ENCODE data around the gene DTNBP1.
A peak's percentile ranks its signal among the peaks of the same experiment; 100 is the strongest.

The DTNBP1 gene

DNA sequence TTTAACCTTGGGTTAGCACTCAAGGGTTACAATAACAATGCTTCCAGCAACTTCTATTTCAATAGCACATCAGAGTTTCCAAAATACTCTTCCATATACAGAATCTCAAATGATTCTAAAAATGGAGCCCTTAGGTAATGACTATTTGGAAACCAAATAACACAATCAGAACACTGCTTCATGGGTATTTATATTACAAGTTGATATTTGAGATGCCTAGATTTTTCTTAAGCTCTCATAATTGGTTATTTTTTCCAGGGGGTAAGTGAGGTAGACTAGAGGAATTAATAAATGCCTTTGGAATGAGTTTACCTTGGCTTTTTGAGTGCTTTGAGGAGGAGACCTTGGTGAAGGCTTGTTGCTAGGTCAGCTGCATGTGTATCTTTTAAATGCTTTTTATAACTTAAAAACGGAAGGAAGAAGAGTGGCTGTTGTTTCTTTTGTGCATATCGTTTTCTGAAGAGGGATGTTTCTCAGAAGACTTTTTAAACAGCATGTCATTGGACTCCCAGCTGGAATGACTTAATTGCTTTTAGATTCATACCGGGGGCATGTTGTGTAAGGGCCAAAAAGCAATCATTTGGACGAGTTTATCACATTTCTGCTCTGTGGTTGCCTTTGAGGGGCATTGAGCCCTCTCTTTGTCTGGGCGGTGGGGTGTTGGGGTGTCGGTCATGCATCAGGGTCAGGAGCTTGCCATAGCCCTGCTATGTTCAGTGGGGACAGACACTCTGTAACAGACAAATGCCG is 186.0 kb downstream of the DTNBP1 start:
- TF ChIP-seq, protein P1, sequence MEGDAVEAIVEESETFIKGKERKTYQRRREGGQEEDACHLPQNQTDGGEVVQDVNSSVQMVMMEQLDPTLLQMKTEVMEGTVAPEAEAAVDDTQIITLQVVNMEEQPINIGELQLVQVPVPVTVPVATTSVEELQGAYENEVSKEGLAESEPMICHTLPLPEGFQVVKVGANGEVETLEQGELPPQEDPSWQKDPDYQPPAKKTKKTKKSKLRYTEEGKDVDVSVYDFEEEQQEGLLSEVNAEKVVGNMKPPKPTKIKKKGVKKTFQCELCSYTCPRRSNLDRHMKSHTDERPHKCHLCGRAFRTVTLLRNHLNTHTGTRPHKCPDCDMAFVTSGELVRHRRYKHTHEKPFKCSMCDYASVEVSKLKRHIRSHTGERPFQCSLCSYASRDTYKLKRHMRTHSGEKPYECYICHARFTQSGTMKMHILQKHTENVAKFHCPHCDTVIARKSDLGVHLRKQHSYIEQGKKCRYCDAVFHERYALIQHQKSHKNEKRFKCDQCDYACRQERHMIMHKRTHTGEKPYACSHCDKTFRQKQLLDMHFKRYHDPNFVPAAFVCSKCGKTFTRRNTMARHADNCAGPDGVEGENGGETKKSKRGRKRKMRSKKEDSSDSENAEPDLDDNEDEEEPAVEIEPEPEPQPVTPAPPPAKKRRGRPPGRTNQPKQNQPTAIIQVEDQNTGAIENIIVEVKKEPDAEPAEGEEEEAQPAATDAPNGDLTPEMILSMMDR (conservative IDR thresholded peaks at IDR 0.05; ENCODE audit: low read length), result no peak
- DNase-seq (ENCODE audit: low read depth), result peak; percentile 23
- H3K4me3 ChIP-seq (ENCODE audit: low read length), result no peak overlapping the region

GRCh38 chr6:15475872-15476271 is 187.0 kb downstream of the DTNBP1 start:
- DNase-seq (ENCODE audit: low read depth), result no peak
- TF ChIP-seq, protein P1 (conservative IDR thresholded peaks at IDR 0.05; ENCODE audit: low read length), result no peak
- no peak overlapping the region for H3K4me3 ChIP-seq (ENCODE audit: low read length)

DNA sequence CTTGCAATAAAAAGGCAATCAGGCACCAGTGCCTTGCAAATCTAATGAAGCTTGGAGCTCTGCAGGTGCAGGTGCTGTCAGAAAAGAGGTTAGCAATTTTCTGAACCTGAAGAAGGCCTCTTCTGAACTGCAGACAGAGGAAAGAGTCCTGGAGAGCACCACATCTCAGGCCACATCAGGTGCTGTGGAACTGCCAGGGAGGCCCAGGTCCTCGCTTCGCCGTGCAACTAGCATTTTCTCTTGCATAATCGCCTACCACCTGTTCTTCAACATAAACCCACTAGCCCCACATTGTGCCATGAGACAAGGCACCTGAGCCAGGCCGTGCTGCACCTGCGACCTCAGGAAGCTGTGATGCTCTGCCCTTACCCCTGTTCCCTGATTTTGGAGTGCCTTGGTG is 187.6 kb downstream of the DTNBP1 start:
- TF ChIP-seq, protein P1 (conservative IDR thresholded peaks at IDR 0.05; ENCODE audit: low read length), result no peak
- H3K4me3 ChIP-seq (ENCODE audit: low read length), result no peak overlapping the region
- DNase-seq (ENCODE audit: low read depth), result no peak

DNA sequence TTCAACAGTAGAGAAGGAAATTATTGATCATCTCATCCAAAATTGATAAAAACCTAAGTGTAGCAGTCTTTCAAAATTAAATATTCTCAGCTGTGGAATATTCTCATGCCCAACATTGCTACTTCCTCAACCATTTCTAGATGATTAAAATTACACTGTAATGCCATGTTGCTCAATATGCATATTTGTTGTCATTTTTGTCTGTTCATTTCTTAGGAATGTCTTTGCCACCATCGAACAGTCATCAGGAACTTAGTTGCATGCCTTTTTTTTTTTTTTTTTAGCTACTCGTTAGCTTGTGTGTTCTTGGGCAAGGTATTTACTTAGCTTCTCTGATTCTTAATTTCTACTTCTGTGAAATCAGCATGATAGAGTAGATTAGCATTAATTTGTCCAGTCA is 188.6 kb downstream of the DTNBP1 start:
- no peak overlapping the region for H3K4me3 ChIP-seq (ENCODE audit: low read length)
- peak; percentile 93 for DNase-seq (ENCODE audit: low read depth)

DNA sequence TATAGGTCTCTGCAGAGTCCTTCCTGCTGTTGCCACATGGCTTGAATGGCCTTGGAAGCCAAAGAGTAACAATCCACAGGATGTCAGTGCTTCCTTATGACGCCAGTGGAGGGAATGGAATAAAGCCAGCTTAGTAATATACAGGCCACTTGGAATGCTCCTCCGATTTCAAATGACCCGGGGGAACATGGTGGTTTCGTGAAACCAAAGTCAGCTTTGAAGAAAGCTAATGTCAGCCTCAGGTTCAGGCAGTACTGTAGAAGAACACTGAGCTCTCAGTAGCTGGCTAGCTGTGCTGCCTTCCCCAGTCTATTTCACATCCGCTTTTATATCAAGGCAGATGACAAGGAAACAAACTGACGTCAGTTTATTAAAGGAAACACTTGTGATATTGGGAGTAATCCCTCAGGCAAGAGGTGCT is 189.1 kb downstream of the DTNBP1 start:
- peak; percentile 88 for DNase-seq (ENCODE audit: low read depth)
- TF ChIP-seq, protein P1 (conservative IDR thresholded peaks at IDR 0.05; ENCODE audit: low read length), result no peak
- no peak overlapping the region for H3K4me3 ChIP-seq (ENCODE audit: low read length)

More for the DNA sequence above, 188.6 kb downstream of the DTNBP1 start:
- TF ChIP-seq, protein P1 (conservative IDR thresholded peaks at IDR 0.05; ENCODE audit: low read length), result no peak

GRCh38 chr6:15473174-15473573 is 189.7 kb downstream of the DTNBP1 start:
- no peak for DNase-seq (ENCODE audit: low read depth)
- no peak overlapping the region for H3K4me3 ChIP-seq (ENCODE audit: low read length)
- TF ChIP-seq, protein P1 (conservative IDR thresholded peaks at IDR 0.05; ENCODE audit: low read length), result no peak
